A549 (cell line): Measurements from ENCODE around the gene FOXO6.

Source experiments
- CBX2 ChIP-seq: fragments of 200-600 bp; sonication (generic); IDR thresholded peaks from 2 replicates; pipeline ENCODE4 v1.6.1; 2016; ENCODE audit warnings: low read depth, mild to moderate bottlenecking, borderline replicate concordance
- EP300 ChIP-seq, 2 experiments: fragments of >200 bp; sonication (Bioruptor Twin); formaldehyde crosslinking; IDR thresholded peaks; 2 replicates in 1 of 2; 3 replicates in 1 of 2; pipeline ENCODE4 v1.6.1; 2016 to 2017
- ESRRA ChIP-seq: fragments of 150-350 bp; IDR thresholded peaks from 2 replicates; pipeline ENCODE4 v1.6.1; 2014; ENCODE audit warnings: mild to moderate bottlenecking, low read length, borderline replicate concordance
- FOSL2 ChIP-seq, 2 experiments: fragments of 450-650 bp in 1 of 2; fragments of >200 bp in 1 of 2; sonication (Bioruptor Twin) in 1 of 2; formaldehyde crosslinking; IDR thresholded peaks; 2 replicates each; pipeline versions ENCODE4 v1.5.0 to v1.6.1; 2016 to 2020; ENCODE audit warnings: mild to moderate bottlenecking in 1 of 2, moderate library complexity in 1 of 2
- POLR2A ChIP-seq: IDR thresholded peaks from 2 replicates; pipeline ENCODE4 v1.6.1; 2012; ENCODE audit warnings: mild to moderate bottlenecking, low read length
- RAD21 ChIP-seq, 2 experiments: fragments of >200 bp in 1 of 2; sonication (Bioruptor Twin) in 1 of 2; formaldehyde crosslinking in 1 of 2; IDR thresholded peaks in 1 of 2; conservative IDR thresholded peaks in 1 of 2; 2 replicates in 1 of 2; 3 replicates in 1 of 2; pipeline ENCODE4 v1.6.1; 2012 to 2018; ENCODE audit warnings: inconsistent platforms in 1 of 2
- SMC3 ChIP-seq: fragments of >200 bp; sonication (Bioruptor Twin); formaldehyde crosslinking; IDR thresholded peaks from 3 replicates; pipeline ENCODE4 v1.6.1; 2018; ENCODE audit warnings: inconsistent platforms
- SREBF2 ChIP-seq: fragments of 450-650 bp; IDR thresholded peaks from 2 replicates; pipeline ENCODE4 v1.6.1; 2014; ENCODE audit warnings: mild to moderate bottlenecking, moderate library complexity
- TF ChIP-seq, protein P1 (sequence below): fragments of >200 bp; sonication (Bioruptor Twin); formaldehyde crosslinking; IDR thresholded peaks from 3 replicates; pipeline ENCODE4 v1.5.1; 2016
- TF ChIP-seq, protein P2 (sequence below): fragments of 250-450 bp; sonication (Bioruptor Pico); IDR thresholded peaks from 2 replicates; pipeline ENCODE4 v1.5.0; 2021; ENCODE audit warnings: mild to moderate bottlenecking, moderate library complexity, borderline replicate concordance
- TF ChIP-seq, protein P3 (sequence below): IDR thresholded peaks from 2 replicates; pipeline ENCODE4 v1.6.1; 2012
- TF ChIP-seq, protein P4 (sequence below): fragments of 450-650 bp; IDR thresholded peaks from 2 replicates; pipeline ENCODE4 v1.6.1; 2014; ENCODE audit warnings: antibody characterized with exemption
- TF ChIP-seq, protein P5 (sequence below): fragments of 150-350 bp; IDR thresholded peaks from 2 replicates; pipeline ENCODE4 v1.6.1; 2014; ENCODE audit warnings: low read depth, mild to moderate bottlenecking, low read length

DNA sequence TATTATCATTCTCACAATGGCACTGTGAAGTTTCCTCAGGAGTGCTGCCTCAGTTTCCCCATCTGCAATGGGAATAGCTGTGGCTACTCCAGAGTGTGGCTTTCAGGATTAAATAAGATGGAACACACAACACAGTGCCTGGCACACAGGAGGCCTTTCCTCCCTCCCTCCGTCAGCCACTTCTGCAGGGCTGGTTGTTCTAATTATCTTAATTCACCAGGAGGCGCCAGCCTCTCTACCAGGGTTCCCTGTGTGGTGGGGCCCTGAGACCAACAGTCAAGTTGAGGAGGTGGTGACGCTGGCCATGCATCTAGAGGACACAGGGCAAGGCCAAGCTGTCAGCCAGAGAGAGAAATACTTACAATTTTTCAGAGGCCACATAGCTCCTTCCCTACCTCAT, 6.3 kb upstream of the FOXO6 start:
- TF ChIP-seq RAD21 (conservative IDR thresholded peaks at IDR 0.05 in 1 of 2, IDR thresholded peaks at IDR 0.05 in 1 of 2) (no peak), POLR2A (no peak), EP300 (IDR thresholded peaks at IDR 0.05) (no peak), CBX2 (no peak), ESRRA (no peak), FOSL2 (IDR thresholded peaks at IDR 0.05) (no peak), FOSL2 (CRISPR knock-in tag; IDR thresholded peaks at IDR 0.05) (no peak), SREBF2 (no peak), SMC3 (no peak)
- TF ChIP-seq, protein P1, sequence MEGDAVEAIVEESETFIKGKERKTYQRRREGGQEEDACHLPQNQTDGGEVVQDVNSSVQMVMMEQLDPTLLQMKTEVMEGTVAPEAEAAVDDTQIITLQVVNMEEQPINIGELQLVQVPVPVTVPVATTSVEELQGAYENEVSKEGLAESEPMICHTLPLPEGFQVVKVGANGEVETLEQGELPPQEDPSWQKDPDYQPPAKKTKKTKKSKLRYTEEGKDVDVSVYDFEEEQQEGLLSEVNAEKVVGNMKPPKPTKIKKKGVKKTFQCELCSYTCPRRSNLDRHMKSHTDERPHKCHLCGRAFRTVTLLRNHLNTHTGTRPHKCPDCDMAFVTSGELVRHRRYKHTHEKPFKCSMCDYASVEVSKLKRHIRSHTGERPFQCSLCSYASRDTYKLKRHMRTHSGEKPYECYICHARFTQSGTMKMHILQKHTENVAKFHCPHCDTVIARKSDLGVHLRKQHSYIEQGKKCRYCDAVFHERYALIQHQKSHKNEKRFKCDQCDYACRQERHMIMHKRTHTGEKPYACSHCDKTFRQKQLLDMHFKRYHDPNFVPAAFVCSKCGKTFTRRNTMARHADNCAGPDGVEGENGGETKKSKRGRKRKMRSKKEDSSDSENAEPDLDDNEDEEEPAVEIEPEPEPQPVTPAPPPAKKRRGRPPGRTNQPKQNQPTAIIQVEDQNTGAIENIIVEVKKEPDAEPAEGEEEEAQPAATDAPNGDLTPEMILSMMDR: no peak
- TF ChIP-seq, protein P2, sequence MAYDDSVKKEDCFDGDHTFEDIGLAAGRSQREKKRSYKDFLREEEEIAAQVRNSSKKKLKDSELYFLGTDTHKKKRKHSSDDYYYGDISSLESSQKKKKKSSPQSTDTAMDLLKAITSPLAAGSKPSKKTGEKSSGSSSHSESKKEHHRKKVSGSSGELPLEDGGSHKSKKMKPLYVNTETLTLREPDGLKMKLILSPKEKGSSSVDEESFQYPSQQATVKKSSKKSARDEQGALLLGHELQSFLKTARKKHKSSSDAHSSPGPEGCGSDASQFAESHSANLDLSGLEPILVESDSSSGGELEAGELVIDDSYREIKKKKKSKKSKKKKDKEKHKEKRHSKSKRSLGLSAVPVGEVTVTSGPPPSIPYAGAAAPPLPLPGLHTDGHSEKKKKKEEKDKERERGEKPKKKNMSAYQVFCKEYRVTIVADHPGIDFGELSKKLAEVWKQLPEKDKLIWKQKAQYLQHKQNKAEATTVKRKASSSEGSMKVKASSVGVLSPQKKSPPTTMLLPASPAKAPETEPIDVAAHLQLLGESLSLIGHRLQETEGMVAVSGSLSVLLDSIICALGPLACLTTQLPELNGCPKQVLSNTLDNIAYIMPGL (CRISPR knock-in tag): no peak
- TF ChIP-seq, protein P3, sequence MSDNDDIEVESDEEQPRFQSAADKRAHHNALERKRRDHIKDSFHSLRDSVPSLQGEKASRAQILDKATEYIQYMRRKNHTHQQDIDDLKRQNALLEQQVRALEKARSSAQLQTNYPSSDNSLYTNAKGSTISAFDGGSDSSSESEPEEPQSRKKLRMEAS: no peak
- TF ChIP-seq, protein P4, sequence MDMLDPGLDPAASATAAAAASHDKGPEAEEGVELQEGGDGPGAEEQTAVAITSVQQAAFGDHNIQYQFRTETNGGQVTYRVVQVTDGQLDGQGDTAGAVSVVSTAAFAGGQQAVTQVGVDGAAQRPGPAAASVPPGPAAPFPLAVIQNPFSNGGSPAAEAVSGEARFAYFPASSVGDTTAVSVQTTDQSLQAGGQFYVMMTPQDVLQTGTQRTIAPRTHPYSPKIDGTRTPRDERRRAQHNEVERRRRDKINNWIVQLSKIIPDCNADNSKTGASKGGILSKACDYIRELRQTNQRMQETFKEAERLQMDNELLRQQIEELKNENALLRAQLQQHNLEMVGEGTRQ: no peak
- TF ChIP-seq, protein P5, sequence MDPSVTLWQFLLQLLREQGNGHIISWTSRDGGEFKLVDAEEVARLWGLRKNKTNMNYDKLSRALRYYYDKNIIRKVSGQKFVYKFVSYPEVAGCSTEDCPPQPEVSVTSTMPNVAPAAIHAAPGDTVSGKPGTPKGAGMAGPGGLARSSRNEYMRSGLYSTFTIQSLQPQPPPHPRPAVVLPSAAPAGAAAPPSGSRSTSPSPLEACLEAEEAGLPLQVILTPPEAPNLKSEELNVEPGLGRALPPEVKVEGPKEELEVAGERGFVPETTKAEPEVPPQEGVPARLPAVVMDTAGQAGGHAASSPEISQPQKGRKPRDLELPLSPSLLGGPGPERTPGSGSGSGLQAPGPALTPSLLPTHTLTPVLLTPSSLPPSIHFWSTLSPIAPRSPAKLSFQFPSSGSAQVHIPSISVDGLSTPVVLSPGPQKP: no peak
